ENCODE results near the gene RMI2. TPM values are rescaled to one million over a fixed set of nuclear protein-coding genes. Genes with fewer than 3 reads are reported as not detected.
A peak's percentile ranks its signal among the peaks of the same experiment; 100 is the strongest.
"Not testable (repeated sequence)": the region's sequence is repeated elsewhere in the genome, so short reads cannot be mapped to it uniquely, and the experiment has no call there.

RMI2 gene
- polyA plus RNA-seq, result 10 to 100 TPM in 1 of 2 donors, 1 to 10 TPM in 1; 9.1 to 11.3 TPM

GRCh38 chr16:11345040-11345862 is at the start of gene RMI2:
Gene RMI2 (plus strand): TSS chr16:11345459. CDS start chr16:11345472, 13 bp downstream.
- peaks cover 2 to 12% of the 10 kb centered on the region in 2 donors for H3K4me1 ChIP-seq (ENCODE audit: control insufficient read depth in 2 of 2, insufficient read depth in 2 of 2, low read length in 1 of 2)
- 1% methylated on average over 65 to 82 of the region's 82 CpGs for WGBS, 2 donors
- H3K4me3 ChIP-seq (ENCODE audit: low read depth in 1 of 2, low read length in 2 of 2), result peak within 1 kb of the TSS; percentile 71 to 78
- H3K9me3 ChIP-seq (ENCODE audit: control insufficient read depth in 2 of 2, insufficient read depth in 1 of 2, low read depth in 1 of 2, low read length in 1 of 2), result no peaks in the 10 kb centered on the region
- peak within 1 kb of the TSS; percentile 14 to 48 for H3K27ac ChIP-seq (ENCODE audit: low read depth in 2 of 2, low read length in 1 of 2)
- no peaks in the 10 kb centered on the region for H3K36me3 ChIP-seq (ENCODE audit: control insufficient read depth in 2 of 2, insufficient read depth in 2 of 2, low read length in 1 of 2)
- no peaks in the 10 kb centered on the region for H3K27me3 ChIP-seq (ENCODE audit: control insufficient read depth in 1 of 2, insufficient read depth in 2 of 2, low read length in 2 of 2)

- Histone ChIP-seq H3K27me3 (ENCODE audit: control insufficient read depth in 1 of 2, insufficient read depth in 2 of 2, low read length in 2 of 2) (no peaks in the 10 kb centered on the region), H3K9me3 (ENCODE audit: control insufficient read depth in 2 of 2, insufficient read depth in 1 of 2, low read depth in 1 of 2, low read length in 1 of 2) (no peaks in the 10 kb centered on the region), H3K27ac (ENCODE audit: low read depth in 2 of 2, low read length in 1 of 2) (no peak overlapping the region), H3K4me3 (ENCODE audit: low read depth in 1 of 2, low read length in 2 of 2) (no peak overlapping the region), H3K4me1 (ENCODE audit: control insufficient read depth in 2 of 2, insufficient read depth in 2 of 2, low read length in 1 of 2) (peaks cover 0 to 3% of the 10 kb centered on the region in 2 donors), H3K36me3 (ENCODE audit: control insufficient read depth in 2 of 2, insufficient read depth in 2 of 2, low read length in 1 of 2) (no peaks in the 10 kb centered on the region)
- WGBS, 2 donors, result 92 to 95% methylated on average over 4 of the region's 4 CpGs
Measured at GRCh38 chr16:11295672-11296071, 49.6 kb upstream of the RMI2 start.

DNA sequence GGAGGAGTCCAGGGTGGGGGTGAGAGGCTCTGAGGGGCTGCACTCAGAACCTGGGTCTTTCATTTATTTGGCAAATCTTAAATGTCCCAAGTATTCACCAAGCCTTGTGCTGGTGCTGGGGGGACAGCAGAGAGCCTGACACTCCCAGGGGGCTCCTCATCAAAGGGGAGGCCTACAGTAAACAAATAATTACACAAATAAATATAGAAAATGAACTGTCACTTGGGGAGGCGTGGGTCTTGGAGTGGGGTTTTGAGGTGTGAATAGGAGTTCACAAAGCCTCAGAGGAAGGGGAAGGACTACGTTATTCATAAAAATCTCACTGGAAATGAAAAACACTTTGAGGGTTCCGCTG is 48.9 kb upstream of the RMI2 start:
- WGBS, 2 donors, result 89 to 91% methylated on average over 3 of the region's 3 CpGs
- Histone ChIP-seq H3K4me1 (ENCODE audit: control insufficient read depth in 2 of 2, insufficient read depth in 2 of 2, low read length in 1 of 2) (peaks cover 0 to 3% of the 10 kb centered on the region in 2 donors), H3K36me3 (ENCODE audit: control insufficient read depth in 2 of 2, insufficient read depth in 2 of 2, low read length in 1 of 2) (no peaks in the 10 kb centered on the region), H3K27ac (ENCODE audit: low read depth in 2 of 2, low read length in 1 of 2) (no peak overlapping the region), H3K27me3 (ENCODE audit: control insufficient read depth in 1 of 2, insufficient read depth in 2 of 2, low read length in 2 of 2) (no peaks in the 10 kb centered on the region), H3K4me3 (ENCODE audit: low read depth in 1 of 2, low read length in 2 of 2) (no peak overlapping the region), H3K9me3 (ENCODE audit: control insufficient read depth in 2 of 2, insufficient read depth in 1 of 2, low read depth in 1 of 2, low read length in 1 of 2) (no peaks in the 10 kb centered on the region)

- H3K4me3 ChIP-seq (ENCODE audit: low read depth in 1 of 2, low read length in 2 of 2), result no peak overlapping the region
- no peaks in the 10 kb centered on the region for H3K9me3 ChIP-seq (ENCODE audit: control insufficient read depth in 2 of 2, insufficient read depth in 1 of 2, low read depth in 1 of 2, low read length in 1 of 2)
- WGBS, 2 donors, result 30 to 39% methylated on average over 10 of the region's 10 CpGs
- H3K27ac ChIP-seq (ENCODE audit: low read depth in 2 of 2, low read length in 1 of 2), result no peak overlapping the region
- no peaks in the 10 kb centered on the region for H3K27me3 ChIP-seq (ENCODE audit: control insufficient read depth in 1 of 2, insufficient read depth in 2 of 2, low read length in 2 of 2)
- no peaks in the 10 kb centered on the region for H3K36me3 ChIP-seq (ENCODE audit: control insufficient read depth in 2 of 2, insufficient read depth in 2 of 2, low read length in 1 of 2)
- H3K4me1 ChIP-seq (ENCODE audit: control insufficient read depth in 2 of 2, insufficient read depth in 2 of 2, low read length in 1 of 2), result peaks cover 0 to 3% of the 10 kb centered on the region in 2 donors
Measured at GRCh38 chr16:11296706-11297491, 48.4 kb upstream of the RMI2 start.

- Histone ChIP-seq H3K27me3 (ENCODE audit: control insufficient read depth in 1 of 2, insufficient read depth in 2 of 2, low read length in 2 of 2) (no peaks in the 10 kb centered on the region), H3K9me3 (ENCODE audit: control insufficient read depth in 2 of 2, insufficient read depth in 1 of 2, low read depth in 1 of 2, low read length in 1 of 2) (no peaks in the 10 kb centered on the region), H3K27ac (ENCODE audit: low read depth in 2 of 2, low read length in 1 of 2) (no peak overlapping the region), H3K4me1 (ENCODE audit: control insufficient read depth in 2 of 2, insufficient read depth in 2 of 2, low read length in 1 of 2) (peaks cover 0 to 3% of the 10 kb centered on the region in 2 donors), H3K4me3 (ENCODE audit: low read depth in 1 of 2, low read length in 2 of 2) (no peak overlapping the region), H3K36me3 (ENCODE audit: control insufficient read depth in 2 of 2, insufficient read depth in 2 of 2, low read length in 1 of 2) (no peaks in the 10 kb centered on the region)
- WGBS, 2 donors, result 11% methylated on average over 19 of the region's 19 CpGs
Measured at GRCh38 chr16:11297492-11298142, 47.6 kb upstream of the RMI2 start.

GRCh38 chr16:11298143-11298900 is 46.9 kb upstream of the RMI2 start:
- WGBS, 2 donors, result 80 to 94% methylated on average over 5 of the region's 5 CpGs
- H3K4me3 ChIP-seq (ENCODE audit: low read depth in 1 of 2, low read length in 2 of 2), result no peak overlapping the region
- H3K27me3 ChIP-seq (ENCODE audit: control insufficient read depth in 1 of 2, insufficient read depth in 2 of 2, low read length in 2 of 2), result no peaks in the 10 kb centered on the region
- H3K9me3 ChIP-seq (ENCODE audit: control insufficient read depth in 2 of 2, insufficient read depth in 1 of 2, low read depth in 1 of 2, low read length in 1 of 2), result no peaks in the 10 kb centered on the region
- H3K36me3 ChIP-seq (ENCODE audit: control insufficient read depth in 2 of 2, insufficient read depth in 2 of 2, low read length in 1 of 2), result no peaks in the 10 kb centered on the region
- no peak overlapping the region for H3K27ac ChIP-seq (ENCODE audit: low read depth in 2 of 2, low read length in 1 of 2)
- peaks cover 0 to 3% of the 10 kb centered on the region in 2 donors for H3K4me1 ChIP-seq (ENCODE audit: control insufficient read depth in 2 of 2, insufficient read depth in 2 of 2, low read length in 1 of 2)

DNA sequence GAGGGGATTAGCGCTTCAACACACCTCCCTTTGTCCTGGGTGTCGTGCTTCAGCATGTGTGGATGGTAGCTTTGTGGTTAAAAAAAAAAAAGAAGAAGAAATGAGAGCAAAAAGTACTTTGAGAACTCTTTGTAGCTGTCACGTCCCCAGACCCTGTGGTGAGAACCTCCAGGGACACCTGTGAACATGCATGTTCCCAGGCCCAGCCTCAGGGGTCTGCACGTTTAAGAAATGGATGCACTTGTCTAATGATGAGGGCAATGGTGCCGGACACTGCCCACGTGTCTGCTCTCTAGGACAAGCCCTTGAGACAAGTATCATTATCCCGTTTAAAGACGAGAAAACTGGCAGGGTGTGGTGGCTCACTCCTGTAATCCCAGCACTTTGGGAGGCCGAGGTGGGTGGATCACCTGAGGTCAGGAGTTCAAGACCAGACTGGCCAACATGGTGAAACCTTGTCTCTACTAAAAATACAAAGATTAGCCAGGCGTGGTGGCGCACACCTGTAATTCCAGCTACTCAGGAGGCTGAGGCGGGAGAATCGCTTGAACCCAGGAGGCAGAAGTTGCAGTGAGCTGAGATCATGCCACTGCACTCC is 46.2 kb upstream of the RMI2 start:
- H3K27ac ChIP-seq (ENCODE audit: low read depth in 2 of 2, low read length in 1 of 2); H3K4me3 ChIP-seq (ENCODE audit: low read depth in 1 of 2, low read length in 2 of 2); H3K36me3 ChIP-seq (ENCODE audit: control insufficient read depth in 2 of 2, insufficient read depth in 2 of 2, low read length in 1 of 2); H3K4me1 ChIP-seq (ENCODE audit: control insufficient read depth in 2 of 2, insufficient read depth in 2 of 2, low read length in 1 of 2); H3K27me3 ChIP-seq (ENCODE audit: control insufficient read depth in 1 of 2, insufficient read depth in 2 of 2, low read length in 2 of 2); H3K9me3 ChIP-seq (ENCODE audit: control insufficient read depth in 2 of 2, insufficient read depth in 1 of 2, low read depth in 1 of 2, low read length in 1 of 2): not testable (repeated sequence)
- 70 to 73% methylated on average over 13 of the region's 13 CpGs for WGBS, 2 donors

GRCh38 chr16:11299865-11300559 is 45.2 kb upstream of the RMI2 start:
- H3K9me3 ChIP-seq (ENCODE audit: control insufficient read depth in 2 of 2, insufficient read depth in 1 of 2, low read depth in 1 of 2, low read length in 1 of 2), result no peaks in the 10 kb centered on the region
- H3K4me1 ChIP-seq (ENCODE audit: control insufficient read depth in 2 of 2, insufficient read depth in 2 of 2, low read length in 1 of 2), result peaks cover 0 to 5% of the 10 kb centered on the region in 2 donors
- no peaks in the 10 kb centered on the region for H3K27me3 ChIP-seq (ENCODE audit: control insufficient read depth in 1 of 2, insufficient read depth in 2 of 2, low read length in 2 of 2)
- H3K27ac ChIP-seq (ENCODE audit: low read depth in 2 of 2, low read length in 1 of 2), result no peak overlapping the region
- H3K4me3 ChIP-seq (ENCODE audit: low read depth in 1 of 2, low read length in 2 of 2), result no peak overlapping the region
- WGBS, 2 donors, result 71 to 77% methylated on average over 6 of the region's 6 CpGs
- no peaks in the 10 kb centered on the region for H3K36me3 ChIP-seq (ENCODE audit: control insufficient read depth in 2 of 2, insufficient read depth in 2 of 2, low read length in 1 of 2)

Data from esophagus (tissue), 2 donors.